ENCODE results near the gene GARNL3. TPM values are rescaled to one million over a fixed set of nuclear protein-coding genes. Genes with fewer than 3 reads are reported as not detected.

Gene GARNL3
- total and polyA plus RNA-seq, 2 of the 13 experiments (the other 11 are each of a cell fraction or from before 2014, with no cell fraction given): 3.9 to 11.0 TPM

GRCh38 chr9:127340721-127341120, 76.1 kb downstream of the GARNL3 start:
- ChIA-PET POLR2A (no interaction called here), CTCF (ENCODE audit: low intra/inter-chr PET ratio, low total read pairs) (no interaction called here)
- no peak overlapping the region for H3K27ac ChIP-seq (ENCODE audit: extremely low read length, insufficient read depth, low read length)
- no peak for TF ChIP-seq SUZ12 (IDR thresholded peaks at IDR 0.05; ENCODE audit: low read depth, low read length)
- TF ChIP-seq ZHX1 (CRISPR knock-in tag; IDR thresholded peaks at IDR 0.05; ENCODE audit: low read depth): no peak
- TF ChIP-seq NKX3-1 (CRISPR knock-in tag; IDR thresholded peaks at IDR 0.05): no peak
- no peak for TF ChIP-seq ZNF451 (CRISPR knock-in tag; IDR thresholded peaks at IDR 0.05)
- TF ChIP-seq RBM22 (optimal IDR thresholded peaks at IDR 0.05; ENCODE audit: low read length): no peak
- no peak for TF ChIP-seq SRSF1 (optimal IDR thresholded peaks at IDR 0.05; ENCODE audit: low read depth, low read length)
- no peak for TF ChIP-seq ZNF772 (CRISPR knock-in tag; IDR thresholded peaks at IDR 0.05)
- TF ChIP-seq EED (CRISPR knock-in tag; IDR thresholded peaks at IDR 0.05): no peak
- TF ChIP-seq ATF1 (CRISPR knock-in tag; IDR thresholded peaks at IDR 0.05): no peak
- TF ChIP-seq ZNF276 (CRISPR knock-in tag; IDR thresholded peaks at IDR 0.05; ENCODE audit: low read depth): no peak
- peaks cover 8% of the 10 kb centered on the region; the same call in 1 of the 2 replicates for H3K4me1 ChIP-seq (ENCODE audit: insufficient read depth, low read length)
- no TSS peak for BruUV-seq (replicated peaks)
- no peaks in the 10 kb centered on the region for H3K9me3 ChIP-seq (ENCODE audit: low read length)
- no peak for FAIRE-seq
- no peak overlapping the region for H3K4me3 ChIP-seq (replicated peaks in 1 of 3; ENCODE audit: insufficient read depth in 1 of 3, low read depth in 2 of 3, low read length in 3 of 3)
- no peaks in the 10 kb centered on the region for H3K79me2 ChIP-seq (ENCODE audit: insufficient read depth, low read length)
- no peak overlapping the region for H2AFZ ChIP-seq (ENCODE audit: low read length)
- H4K20me1 ChIP-seq (ENCODE audit: insufficient read depth, low read length): no peaks in the 10 kb centered on the region
- H3K36me3 ChIP-seq (replicated peaks in 1 of 2; ENCODE audit: control insufficient read depth in 1 of 2, insufficient read depth in 2 of 2, low read length in 2 of 2): peaks cover 3 to 11% of the 10 kb centered on the region in 2 experiments; a peak in 3 of 5 replicates
- in situ Hi-C loops (cut with HindIII; ENCODE audit: extremely low pct_ligation_motif_present, low pct_unique_long_range_greater_than_20kb): no loop called here
- ATAC-seq: no peak
- H3K9ac ChIP-seq (ENCODE audit: insufficient read depth, low read depth, low read length): no peak overlapping the region
- H3K4me2 ChIP-seq (ENCODE audit: low read depth, low read length): no peak overlapping the region
- no peaks in the 10 kb centered on the region for H3K27me3 ChIP-seq (ENCODE audit: control insufficient read depth in 1 of 2, insufficient read depth in 2 of 2, low read length in 2 of 2)
- DNase-seq (ENCODE audit: low spot score): no peak
- intact Hi-C loops (cut with micrococcal nuclease; ENCODE audit: unreplicated experiment): loop anchor here (10.0 kb wide), 1 partner anchor 54 kb away; the partner anchor contains the start of gene SLC2A8
- 96% methylated on average over 2 of the region's 2 CpGs for WGBS (ENCODE audit: low lambda C conversion rate)
